ENCODE measurements around the gene KLHL30.

KLHL30 gene

DNA sequence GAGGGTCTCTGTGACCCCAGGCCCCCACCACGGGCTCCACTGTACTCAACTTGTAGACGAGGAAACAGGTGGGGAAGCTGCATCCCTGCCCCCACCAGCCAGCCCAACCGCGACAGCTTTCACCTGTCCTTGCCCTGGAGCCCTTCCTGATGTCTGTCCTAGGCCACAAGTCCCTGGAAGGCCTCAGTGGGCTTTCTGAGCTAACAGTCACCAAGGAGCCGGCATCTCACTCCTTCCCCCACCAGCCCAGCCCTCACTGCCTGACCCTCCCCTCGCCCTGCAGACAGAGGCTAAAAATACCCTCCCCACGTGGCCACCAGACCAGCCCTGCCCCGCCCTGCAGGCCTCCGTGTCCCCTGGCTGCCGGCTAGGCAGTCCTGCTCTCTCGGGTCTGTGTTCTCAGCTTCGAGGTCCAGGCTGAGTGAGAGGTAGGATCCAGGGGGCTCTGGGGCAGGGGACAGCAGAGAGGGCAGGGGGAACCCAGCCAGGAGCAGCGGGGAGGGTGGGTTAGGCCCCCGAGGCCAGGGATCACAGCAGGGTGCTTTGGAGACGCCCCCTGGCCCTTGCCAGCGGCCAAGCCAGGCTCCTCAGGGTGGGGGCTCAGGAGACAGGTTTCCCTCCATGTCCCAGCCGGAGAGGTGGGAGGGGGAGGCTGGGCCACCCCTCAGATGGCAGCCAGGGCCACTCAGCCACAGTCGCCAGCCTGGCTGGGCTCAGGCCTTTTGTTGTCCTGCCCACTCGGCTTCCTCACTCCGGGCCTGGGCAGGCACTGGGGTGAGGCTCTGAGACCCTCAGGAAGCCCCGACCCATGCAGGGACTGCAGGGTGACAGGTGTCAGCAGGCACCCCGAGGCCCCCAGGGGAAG lies at the start of gene KLHL30:
Gene KLHL30, plus strand, starts transcription at position 338 of the 865 bp plus-strand sequence. CDS start 2,087 bp downstream, outside the sequence.
- DNase-seq (ENCODE audit: low read depth) = no peak

- no peak for DNase-seq (ENCODE audit: low read depth)
Measured at GRCh38 chr2:238090887-238091286, 47.6 kb upstream of the KLHL30 start.

DNA sequence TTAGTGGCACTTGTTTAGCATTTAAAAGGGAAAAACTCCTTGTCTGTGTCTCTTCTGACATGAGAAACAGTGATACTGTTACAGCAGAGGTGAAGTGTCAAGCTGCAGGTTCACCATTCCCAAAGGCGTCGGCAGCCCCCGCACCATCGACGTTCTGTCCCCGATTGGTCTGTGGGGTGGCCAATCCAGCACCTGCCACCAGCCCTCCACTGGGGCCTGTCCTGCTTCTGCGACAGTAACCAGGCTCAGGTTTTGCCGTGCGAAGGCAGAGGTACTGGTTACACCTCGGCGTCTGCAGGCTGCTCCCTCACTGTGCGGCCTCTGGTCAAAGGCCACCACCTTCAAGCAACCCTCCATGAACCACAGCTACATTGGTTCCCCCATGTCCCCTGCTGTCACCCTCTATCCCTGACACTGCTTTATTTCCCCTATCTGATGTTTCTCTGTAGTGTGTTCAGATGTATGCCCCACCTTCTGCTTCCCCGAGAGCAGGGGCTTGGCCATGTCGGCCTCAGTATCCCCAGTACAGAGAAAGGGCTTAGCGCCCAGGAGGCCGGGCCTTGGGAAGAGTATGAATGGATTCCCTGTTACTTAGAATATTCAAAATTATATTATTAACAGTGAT lies 46.9 kb upstream of the KLHL30 start:
- no peak for DNase-seq (ENCODE audit: low read depth)

GRCh38 chr2:238092486-238093035 lies 45.9 kb upstream of the KLHL30 start:
- DNase-seq (ENCODE audit: low read depth) = no peak

- DNase-seq (ENCODE audit: low read depth) = no peak
Measured at GRCh38 chr2:238093181-238094140, 45.0 kb upstream of the KLHL30 start.

DNA sequence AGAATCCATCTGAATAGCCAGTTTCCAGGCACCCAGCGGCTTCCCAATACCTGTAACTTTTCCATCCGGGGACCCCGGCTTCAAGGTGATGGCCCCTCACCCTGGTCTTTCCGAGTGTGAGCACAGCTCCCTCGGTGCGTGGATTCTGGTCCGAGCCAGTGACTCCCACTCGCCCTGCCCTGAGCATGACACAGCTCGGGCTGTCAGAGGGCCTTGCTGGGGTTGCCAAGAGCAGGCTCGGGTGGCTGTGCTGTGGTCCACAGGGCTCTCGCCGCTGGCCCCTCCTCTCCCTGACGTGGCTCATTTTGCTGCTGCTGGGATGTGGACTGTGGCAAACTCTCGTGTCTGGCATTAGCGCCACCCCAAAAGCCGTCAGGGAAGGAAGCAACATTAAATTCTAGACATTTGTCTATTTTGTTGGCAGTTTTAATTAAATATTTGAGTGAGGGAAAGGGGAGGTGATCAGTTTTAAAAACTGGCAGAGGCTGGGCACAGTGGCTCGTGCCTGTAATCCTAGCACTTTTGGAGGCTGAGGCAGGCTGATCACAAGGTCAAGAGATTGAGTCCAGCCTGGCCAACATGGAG lies 43.9 kb upstream of the KLHL30 start:
- DNase-seq (ENCODE audit: low read depth) = no peak

- DNase-seq (ENCODE audit: low read depth) = no peak
Measured at GRCh38 chr2:238095143-238095542, 43.3 kb upstream of the KLHL30 start.

DNA sequence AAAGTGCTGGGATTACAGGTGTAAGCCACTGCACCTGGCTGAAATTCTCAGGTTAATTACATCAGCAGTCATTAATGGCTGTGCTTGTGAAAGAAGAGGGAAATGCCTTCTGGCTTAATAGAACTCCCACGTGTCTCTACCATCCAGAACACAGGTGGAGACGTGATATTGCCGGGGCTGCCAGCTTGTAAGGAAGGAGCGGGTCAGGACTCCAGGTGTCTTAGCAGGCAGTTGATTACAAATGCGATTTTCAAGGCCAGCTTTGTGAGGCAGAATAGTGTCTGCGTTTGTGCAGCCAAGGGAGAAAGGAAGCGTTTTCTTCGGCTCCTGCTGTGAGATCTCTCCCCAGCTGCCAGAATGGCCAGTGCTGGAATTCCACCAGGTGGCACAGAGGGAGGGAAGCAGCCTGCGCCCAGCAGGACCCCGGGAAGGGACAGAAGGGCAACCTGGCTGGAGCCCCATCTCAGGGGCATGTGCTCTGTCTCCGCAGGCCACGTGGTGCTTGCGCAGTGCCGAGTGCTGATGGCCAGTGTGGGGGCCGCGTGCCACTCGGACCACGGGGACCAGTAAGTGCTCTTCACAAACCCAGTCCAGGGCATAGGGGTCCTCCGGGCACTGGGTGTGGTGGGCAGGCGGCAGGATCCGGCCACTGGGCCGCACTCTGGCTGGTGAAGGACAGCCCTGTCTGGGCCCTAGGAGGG lies 42.0 kb upstream of the KLHL30 start:
- DNase-seq (ENCODE audit: low read depth) = no peak

- DNase-seq (ENCODE audit: low read depth) = no peak
Measured at GRCh38 chr2:238097201-238097987, 41.1 kb upstream of the KLHL30 start.

DNA sequence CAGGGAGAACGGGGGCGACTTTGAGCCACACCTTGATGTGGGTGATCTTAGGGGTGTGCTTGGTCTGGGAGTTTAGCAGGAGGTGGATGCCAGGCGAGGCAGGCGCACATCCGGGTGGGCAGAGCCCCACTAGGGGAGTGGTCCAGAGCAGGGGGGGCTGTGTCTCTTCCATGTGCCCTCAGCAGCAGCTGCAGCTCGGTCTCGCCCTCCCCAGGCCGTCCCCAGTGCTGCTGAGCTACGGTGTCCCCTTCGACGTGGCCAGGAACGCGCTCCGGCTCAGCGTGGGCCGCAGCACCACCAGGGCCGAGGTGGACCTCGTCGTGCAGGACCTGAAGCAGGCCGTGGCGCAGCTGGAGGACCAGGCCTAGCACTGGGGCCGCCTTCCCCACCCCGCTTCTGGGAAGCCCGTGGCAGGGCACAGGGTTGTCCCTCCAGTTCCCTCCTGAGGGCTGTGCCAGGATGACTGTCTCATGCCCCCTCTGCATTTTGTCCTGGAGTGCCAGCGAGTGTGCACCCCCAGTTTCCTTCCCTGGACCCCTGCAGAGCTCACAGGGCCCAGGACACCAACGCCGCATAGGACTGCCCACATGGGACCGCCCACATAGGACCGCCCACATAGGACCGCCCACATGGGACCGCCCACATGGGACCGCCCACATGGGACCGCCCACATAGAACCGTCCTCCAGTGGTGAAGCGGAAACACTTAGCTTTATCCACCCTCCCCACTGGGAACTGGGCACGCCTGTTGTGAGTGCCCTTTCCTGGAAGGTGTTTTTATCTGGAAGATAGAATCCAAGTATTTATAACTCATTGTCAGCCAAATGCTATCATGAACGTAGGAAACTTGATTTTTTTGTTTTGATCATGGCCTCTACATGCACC lies 40.2 kb upstream of the KLHL30 start:
- no peak for DNase-seq (ENCODE audit: low read depth)

DNA sequence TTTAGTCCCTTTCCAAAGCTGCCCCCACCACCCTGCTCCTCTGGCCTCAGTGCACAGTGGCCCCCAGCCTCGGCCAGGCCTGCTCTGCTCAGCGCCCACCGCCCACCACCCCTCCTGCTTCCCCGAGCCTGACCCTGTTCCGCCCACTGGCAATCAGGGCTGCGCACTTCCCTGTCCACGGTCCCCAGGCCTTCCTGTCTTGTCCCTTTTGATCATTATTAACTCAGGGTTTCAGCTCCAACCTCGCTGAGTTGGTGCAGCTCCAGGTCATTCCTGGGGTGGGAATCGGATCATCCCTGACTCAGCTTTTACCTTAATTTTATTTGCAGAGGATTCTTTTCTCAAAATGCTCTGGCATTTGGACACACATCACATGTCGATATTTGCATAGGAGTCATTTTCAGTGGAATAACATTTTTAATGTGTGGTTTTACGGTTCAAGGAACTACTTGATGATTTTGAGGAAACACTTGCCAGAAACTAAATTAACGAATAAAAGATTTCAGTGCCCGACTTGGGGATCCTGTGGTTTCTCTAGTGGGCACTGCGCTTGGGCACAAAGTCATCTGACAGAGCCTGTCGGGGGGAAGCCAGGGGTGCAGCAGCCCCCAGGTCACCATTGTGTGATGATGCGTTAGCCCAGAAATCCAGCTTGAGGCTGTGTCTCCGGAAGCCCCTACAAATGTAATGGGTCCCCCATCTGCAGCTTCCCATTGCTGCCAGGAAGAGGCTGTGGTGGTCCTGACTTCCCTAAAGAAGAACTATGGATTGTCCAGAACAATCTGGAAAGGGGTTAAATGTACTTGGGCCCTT lies 39.4 kb upstream of the KLHL30 start:
- DNase-seq (ENCODE audit: low read depth) = no peak

DNA sequence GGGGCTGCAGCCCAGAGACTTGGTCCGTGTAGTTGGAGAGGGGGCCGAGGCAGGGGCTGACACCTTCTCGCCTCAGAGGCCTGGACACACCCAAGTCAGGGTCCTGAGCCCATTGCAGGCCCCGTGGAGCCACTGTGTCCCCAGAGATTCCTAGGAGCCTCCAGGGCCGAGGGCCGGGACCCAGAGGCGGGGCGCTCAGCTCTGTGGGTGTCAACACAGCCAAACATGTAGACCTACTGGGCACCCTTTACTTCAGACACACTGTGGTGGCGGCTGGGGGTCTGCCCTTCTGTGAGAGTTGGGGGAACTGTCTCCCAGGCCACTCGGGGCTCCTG lies 38.8 kb upstream of the KLHL30 start:
- DNase-seq (ENCODE audit: low read depth) = no peak

GRCh38 chr2:238100049-238100820 lies 38.2 kb upstream of the KLHL30 start, which contains the start of gene ESPNL:
Gene ESPNL, plus strand, starts transcription at chr2:238100340. Its CDS starts 80 bp downstream, at chr2:238100420.
- DNase-seq (ENCODE audit: low read depth) = no peak

DNA sequence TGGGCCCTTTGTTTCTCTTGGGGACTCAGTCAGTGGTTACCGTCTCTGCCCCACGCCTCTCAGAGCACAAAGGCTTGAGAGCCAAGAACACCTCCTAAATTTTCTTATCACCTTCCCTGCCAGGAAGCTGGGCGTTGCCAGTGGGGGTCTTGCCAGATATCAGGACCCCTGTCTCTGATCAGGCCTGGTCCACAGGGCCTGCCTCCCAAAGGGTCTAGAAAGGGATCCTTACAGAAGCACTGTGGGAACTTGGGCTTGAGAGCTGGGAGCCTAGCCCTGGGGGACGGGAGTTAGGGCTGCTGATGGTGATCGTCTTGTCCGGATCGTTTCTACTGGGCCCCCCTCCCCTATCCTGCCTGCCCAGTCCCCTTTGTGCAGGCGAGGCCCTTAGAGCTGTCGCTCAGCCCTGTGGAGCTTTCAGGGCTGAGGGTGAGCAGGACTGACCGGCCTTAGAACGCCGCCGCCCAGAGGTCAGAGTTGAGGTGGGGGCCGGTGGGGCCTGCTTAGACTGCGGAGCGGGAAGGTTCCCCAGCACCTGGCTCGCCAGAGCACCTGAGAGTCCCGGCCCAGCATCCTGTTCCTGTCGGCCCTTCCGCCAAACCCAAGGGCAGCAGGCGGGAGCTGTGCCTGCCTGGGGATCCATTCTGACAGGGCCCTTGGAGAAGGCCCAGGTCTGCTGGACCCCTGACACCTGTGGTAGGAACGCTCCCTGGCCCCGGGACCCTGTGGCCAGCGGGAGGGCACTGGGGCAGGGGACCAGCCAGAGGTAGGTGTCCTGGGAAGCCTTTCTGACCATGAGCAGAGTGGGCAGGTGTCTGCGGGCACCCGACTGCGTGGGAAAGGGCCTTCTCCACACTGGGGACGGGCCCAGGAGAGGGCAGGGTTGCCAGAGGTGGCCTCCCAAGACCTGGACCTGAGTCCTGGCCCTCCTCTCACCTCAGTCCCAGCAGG lies 37.4 kb upstream of the KLHL30 start:
- DNase-seq (ENCODE audit: low read depth) = no peak

DNA sequence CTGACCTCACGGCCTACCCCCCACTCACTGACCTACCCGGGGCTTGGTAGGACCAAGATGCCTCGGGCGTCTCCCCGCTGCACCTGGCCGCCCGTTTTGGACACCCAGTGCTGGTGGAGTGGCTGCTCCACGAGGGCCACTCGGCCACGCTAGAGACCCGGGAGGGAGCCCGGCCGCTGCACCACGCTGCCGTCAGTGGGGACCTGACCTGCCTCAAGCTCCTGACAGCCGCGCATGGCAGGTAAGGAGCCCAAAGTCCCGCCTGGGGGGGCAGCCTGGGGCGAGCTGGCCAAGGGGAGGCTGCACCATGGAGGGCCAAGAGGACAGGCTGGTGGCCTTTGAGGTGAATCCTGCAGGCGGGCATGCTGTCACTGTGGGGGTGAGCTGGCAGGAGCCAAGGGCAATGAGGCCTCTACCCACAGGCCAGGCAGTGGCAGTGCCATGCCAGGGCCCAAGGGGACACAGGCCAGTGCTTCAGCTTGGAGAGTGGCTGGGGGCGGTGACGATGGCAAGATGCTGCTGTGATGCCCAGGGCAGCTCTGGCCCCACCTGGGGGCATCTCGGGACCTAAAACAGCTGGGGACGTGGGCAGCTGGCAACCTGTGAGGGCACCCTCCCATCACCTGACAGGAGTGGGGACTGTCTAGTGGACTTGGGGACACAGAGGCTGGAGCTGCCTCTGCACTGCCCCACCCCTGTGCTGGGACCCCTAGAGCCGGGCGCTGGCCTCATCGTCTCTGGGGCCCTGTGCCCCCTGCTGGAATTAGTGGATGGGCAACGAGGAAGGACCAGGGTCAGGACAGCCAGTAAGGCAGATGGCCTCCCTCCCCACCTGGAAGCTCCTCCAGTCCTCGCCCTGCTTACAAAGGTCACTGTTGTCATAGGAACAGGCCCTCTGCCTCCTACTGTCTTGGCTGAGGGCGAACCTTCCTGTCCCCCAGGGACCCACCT lies 36.3 kb upstream of the KLHL30 start:
- no peak for DNase-seq (ENCODE audit: low read depth)
